ENCODE results near the gene LCOR. TPM values are rescaled to one million over a fixed set of nuclear protein-coding genes. Genes with fewer than 3 reads are reported as not detected.

The LCOR gene
- total and polyA plus RNA-seq, 2 donors (not counting 1 experiment from before 2014, with no cell fraction given), result 15.0 to 15.7 TPM

- peaks cover 4% of the 10 kb centered on the region for H3K4me1 ChIP-seq (ENCODE audit: control insufficient read depth, extremely low read depth, insufficient read depth, low read length)
- no peak overlapping the region for H3K27ac ChIP-seq (ENCODE audit: insufficient read depth, low read length)
- TF ChIP-seq EZH2 (IDR thresholded peaks at IDR 0.05; ENCODE audit: low read length, missing control alignments) (no peak), CTCF (conservative IDR thresholded peaks at IDR 0.05 in 1 of 2, IDR thresholded peaks at IDR 0.05 in 1 of 2; ENCODE audit: low read depth in 1 of 2, low read length in 2 of 2) (no peak)
- no peaks in the 10 kb centered on the region for H3K9me3 ChIP-seq (ENCODE audit: control insufficient read depth, insufficient read depth, low read depth, low read length)
- H3K36me3 ChIP-seq (ENCODE audit: control insufficient read depth, insufficient read depth, low read length), result no peaks in the 10 kb centered on the region
- H3K4me2 ChIP-seq (ENCODE audit: extremely low read depth, insufficient read depth, low read length), result no peak overlapping the region
- no peak overlapping the region for H3K4me3 ChIP-seq (replicated peaks in 1 of 4; ENCODE audit: control extremely low read depth in 1 of 4, insufficient read depth in 1 of 4, low read depth in 3 of 4, low read length in 4 of 4)
- H3K27me3 ChIP-seq (ENCODE audit: control insufficient read depth, insufficient read depth, low read length), result no peaks in the 10 kb centered on the region
- DNase-seq (ENCODE audit: low read depth in 2 of 2), result peak in 1 of 2 donors; percentile 86
- H2AFZ ChIP-seq (ENCODE audit: low read length), result no peak overlapping the region
- H4K20me1 ChIP-seq (ENCODE audit: control insufficient read depth, extremely low read depth, insufficient read depth, low read length), result no peaks in the 10 kb centered on the region
- H3K79me2 ChIP-seq (ENCODE audit: control insufficient read depth, insufficient read depth, low read length), result no peaks in the 10 kb centered on the region
- no peak overlapping the region for H3K9ac ChIP-seq (ENCODE audit: insufficient read depth, low read length)
Observed at GRCh38 chr10:97028126-97028831, 196.2 kb downstream of the LCOR start.

GRCh38 chr10:97028832-97029178, 196.7 kb downstream of the LCOR start:
- no peaks in the 10 kb centered on the region for H3K79me2 ChIP-seq (ENCODE audit: control insufficient read depth, insufficient read depth, low read length)
- H4K20me1 ChIP-seq (ENCODE audit: control insufficient read depth, extremely low read depth, insufficient read depth, low read length), result no peaks in the 10 kb centered on the region
- H3K4me2 ChIP-seq (ENCODE audit: extremely low read depth, insufficient read depth, low read length), result no peak overlapping the region
- no peak for DNase-seq (ENCODE audit: low read depth in 2 of 2)
- no peak overlapping the region for H2AFZ ChIP-seq (ENCODE audit: low read length)
- no peak overlapping the region for H3K27ac ChIP-seq (ENCODE audit: insufficient read depth, low read length)
- no peaks in the 10 kb centered on the region for H3K4me1 ChIP-seq (ENCODE audit: control insufficient read depth, extremely low read depth, insufficient read depth, low read length)
- H3K36me3 ChIP-seq (ENCODE audit: control insufficient read depth, insufficient read depth, low read length), result no peaks in the 10 kb centered on the region
- no peaks in the 10 kb centered on the region for H3K27me3 ChIP-seq (ENCODE audit: control insufficient read depth, insufficient read depth, low read length)
- no peak overlapping the region for H3K9ac ChIP-seq (ENCODE audit: insufficient read depth, low read length)
- no peaks in the 10 kb centered on the region for H3K9me3 ChIP-seq (ENCODE audit: control insufficient read depth, insufficient read depth, low read depth, low read length)
- no peak overlapping the region for H3K4me3 ChIP-seq (replicated peaks in 1 of 4; ENCODE audit: control extremely low read depth in 1 of 4, insufficient read depth in 1 of 4, low read depth in 3 of 4, low read length in 4 of 4)
- TF ChIP-seq EZH2 (IDR thresholded peaks at IDR 0.05; ENCODE audit: low read length, missing control alignments) (no peak), CTCF (conservative IDR thresholded peaks at IDR 0.05 in 1 of 2, IDR thresholded peaks at IDR 0.05 in 1 of 2; ENCODE audit: low read depth in 1 of 2, low read length in 2 of 2) (no peak)

- no peak overlapping the region for H2AFZ ChIP-seq (ENCODE audit: low read length)
- no peaks in the 10 kb centered on the region for H3K27me3 ChIP-seq (ENCODE audit: control insufficient read depth, insufficient read depth, low read length)
- DNase-seq (ENCODE audit: low read depth in 2 of 2), result no peak
- no peaks in the 10 kb centered on the region for H4K20me1 ChIP-seq (ENCODE audit: control insufficient read depth, extremely low read depth, insufficient read depth, low read length)
- no peak for TF ChIP-seq EZH2 (IDR thresholded peaks at IDR 0.05; ENCODE audit: low read length, missing control alignments)
- no peak for TF ChIP-seq CTCF (conservative IDR thresholded peaks at IDR 0.05 in 1 of 2, IDR thresholded peaks at IDR 0.05 in 1 of 2; ENCODE audit: low read depth in 1 of 2, low read length in 2 of 2)
- no peak overlapping the region for H3K27ac ChIP-seq (ENCODE audit: insufficient read depth, low read length)
- no peak overlapping the region for H3K9ac ChIP-seq (ENCODE audit: insufficient read depth, low read length)
- no peaks in the 10 kb centered on the region for H3K4me1 ChIP-seq (ENCODE audit: control insufficient read depth, extremely low read depth, insufficient read depth, low read length)
- no peaks in the 10 kb centered on the region for H3K79me2 ChIP-seq (ENCODE audit: control insufficient read depth, insufficient read depth, low read length)
- H3K9me3 ChIP-seq (ENCODE audit: control insufficient read depth, insufficient read depth, low read depth, low read length), result no peaks in the 10 kb centered on the region
- no peak overlapping the region for H3K4me2 ChIP-seq (ENCODE audit: extremely low read depth, insufficient read depth, low read length)
- no peaks in the 10 kb centered on the region for H3K36me3 ChIP-seq (ENCODE audit: control insufficient read depth, insufficient read depth, low read length)
- no peak overlapping the region for H3K4me3 ChIP-seq (replicated peaks in 1 of 4; ENCODE audit: control extremely low read depth in 1 of 4, insufficient read depth in 1 of 4, low read depth in 3 of 4, low read length in 4 of 4)
Observed at GRCh38 chr10:97029271-97029670, 197.2 kb downstream of the LCOR start.

All from fibroblast of lung (primary cell).